ENCODE measurements around the gene HLA-DPB1.

- TF ChIP-seq CTCF (IDR thresholded peaks at IDR 0.05) (no peak), POLR2A (IDR thresholded peaks at IDR 0.05) (no peak)
Measured at GRCh38 chr6:33030245-33030644, 45.5 kb upstream of the HLA-DPB1 start.
